ENCODE results near the gene TENM4.

The TENM4 gene

DNA sequence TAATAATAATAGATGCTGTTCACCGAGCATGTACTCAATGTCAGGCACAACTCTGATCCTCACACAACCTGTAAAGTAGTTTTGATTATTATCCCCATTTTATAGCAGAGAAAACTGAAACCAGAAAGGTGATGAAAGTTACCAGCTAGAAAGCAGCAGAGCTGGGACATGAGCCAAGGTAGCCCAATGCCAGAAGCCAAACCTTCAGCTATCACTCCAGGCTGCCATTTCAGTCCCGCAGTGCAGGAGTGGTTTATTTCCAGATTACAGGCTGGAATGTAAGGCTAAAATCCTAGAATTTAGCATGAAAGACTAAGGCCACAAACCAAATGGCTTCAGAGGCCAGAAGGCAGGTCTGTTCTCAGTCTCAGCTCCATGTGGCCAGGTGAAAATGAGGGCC lies 108.8 kb downstream of the TENM4 start:
- peak; percentile 55; the same call in 2 of the 3 replicates for ATAC-seq
- TF ChIP-seq GLIS3 (CRISPR knock-in tag; IDR thresholded peaks at IDR 0.05) = no peak
- TF ChIP-seq BACH2 (CRISPR knock-in tag; IDR thresholded peaks at IDR 0.05; ENCODE audit: borderline replicate concordance) = no peak
- TF ChIP-seq, protein P1, sequence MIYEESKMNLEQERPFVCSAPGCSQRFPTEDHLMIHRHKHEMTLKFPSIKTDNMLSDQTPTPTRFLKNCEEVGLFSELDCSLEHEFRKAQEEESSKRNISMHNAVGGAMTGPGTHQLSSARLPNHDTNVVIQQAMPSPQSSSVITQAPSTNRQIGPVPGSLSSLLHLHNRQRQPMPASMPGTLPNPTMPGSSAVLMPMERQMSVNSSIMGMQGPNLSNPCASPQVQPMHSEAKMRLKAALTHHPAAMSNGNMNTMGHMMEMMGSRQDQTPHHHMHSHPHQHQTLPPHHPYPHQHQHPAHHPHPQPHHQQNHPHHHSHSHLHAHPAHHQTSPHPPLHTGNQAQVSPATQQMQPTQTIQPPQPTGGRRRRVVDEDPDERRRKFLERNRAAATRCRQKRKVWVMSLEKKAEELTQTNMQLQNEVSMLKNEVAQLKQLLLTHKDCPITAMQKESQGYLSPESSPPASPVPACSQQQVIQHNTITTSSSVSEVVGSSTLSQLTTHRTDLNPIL (CRISPR knock-in tag; IDR thresholded peaks at IDR 0.05; ENCODE audit: low read depth) = no peak
- TF ChIP-seq OSR1 (CRISPR knock-in tag; IDR thresholded peaks at IDR 0.05) = no peak
- TF ChIP-seq ZNF8 (CRISPR knock-in tag; IDR thresholded peaks at IDR 0.05) = no peak
- TF ChIP-seq TCF4 (CRISPR knock-in tag; IDR thresholded peaks at IDR 0.05; ENCODE audit: borderline replicate concordance) = no peak
- no peak for TF ChIP-seq PPARA (CRISPR knock-in tag; IDR thresholded peaks at IDR 0.05; ENCODE audit: borderline replicate concordance)
- TF ChIP-seq TOX (CRISPR knock-in tag; IDR thresholded peaks at IDR 0.05; ENCODE audit: borderline replicate concordance) = no peak
- TF ChIP-seq ZNF565 (CRISPR knock-in tag; conservative IDR thresholded peaks at IDR 0.05; ENCODE audit: low read depth) = no peak
- TF ChIP-seq ZC3H10 (CRISPR knock-in tag; IDR thresholded peaks at IDR 0.05) = no peak
- no peak for TF ChIP-seq SNAI2 (CRISPR knock-in tag; IDR thresholded peaks at IDR 0.05)
- no peak for TF ChIP-seq ARNTL (CRISPR knock-in tag; IDR thresholded peaks at IDR 0.05; ENCODE audit: borderline replicate concordance, low read depth)
- TF ChIP-seq, protein P2, sequence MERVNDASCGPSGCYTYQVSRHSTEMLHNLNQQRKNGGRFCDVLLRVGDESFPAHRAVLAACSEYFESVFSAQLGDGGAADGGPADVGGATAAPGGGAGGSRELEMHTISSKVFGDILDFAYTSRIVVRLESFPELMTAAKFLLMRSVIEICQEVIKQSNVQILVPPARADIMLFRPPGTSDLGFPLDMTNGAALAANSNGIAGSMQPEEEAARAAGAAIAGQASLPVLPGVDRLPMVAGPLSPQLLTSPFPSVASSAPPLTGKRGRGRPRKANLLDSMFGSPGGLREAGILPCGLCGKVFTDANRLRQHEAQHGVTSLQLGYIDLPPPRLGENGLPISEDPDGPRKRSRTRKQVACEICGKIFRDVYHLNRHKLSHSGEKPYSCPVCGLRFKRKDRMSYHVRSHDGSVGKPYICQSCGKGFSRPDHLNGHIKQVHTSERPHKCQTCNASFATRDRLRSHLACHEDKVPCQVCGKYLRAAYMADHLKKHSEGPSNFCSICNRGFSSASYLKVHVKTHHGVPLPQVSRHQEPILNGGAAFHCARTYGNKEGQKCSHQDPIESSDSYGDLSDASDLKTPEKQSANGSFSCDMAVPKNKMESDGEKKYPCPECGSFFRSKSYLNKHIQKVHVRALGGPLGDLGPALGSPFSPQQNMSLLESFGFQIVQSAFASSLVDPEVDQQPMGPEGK (CRISPR knock-in tag; IDR thresholded peaks at IDR 0.05; ENCODE audit: borderline replicate concordance) = no peak
- TF ChIP-seq ZFP30 (CRISPR knock-in tag; IDR thresholded peaks at IDR 0.05) = no peak
- TF ChIP-seq, protein P3, sequence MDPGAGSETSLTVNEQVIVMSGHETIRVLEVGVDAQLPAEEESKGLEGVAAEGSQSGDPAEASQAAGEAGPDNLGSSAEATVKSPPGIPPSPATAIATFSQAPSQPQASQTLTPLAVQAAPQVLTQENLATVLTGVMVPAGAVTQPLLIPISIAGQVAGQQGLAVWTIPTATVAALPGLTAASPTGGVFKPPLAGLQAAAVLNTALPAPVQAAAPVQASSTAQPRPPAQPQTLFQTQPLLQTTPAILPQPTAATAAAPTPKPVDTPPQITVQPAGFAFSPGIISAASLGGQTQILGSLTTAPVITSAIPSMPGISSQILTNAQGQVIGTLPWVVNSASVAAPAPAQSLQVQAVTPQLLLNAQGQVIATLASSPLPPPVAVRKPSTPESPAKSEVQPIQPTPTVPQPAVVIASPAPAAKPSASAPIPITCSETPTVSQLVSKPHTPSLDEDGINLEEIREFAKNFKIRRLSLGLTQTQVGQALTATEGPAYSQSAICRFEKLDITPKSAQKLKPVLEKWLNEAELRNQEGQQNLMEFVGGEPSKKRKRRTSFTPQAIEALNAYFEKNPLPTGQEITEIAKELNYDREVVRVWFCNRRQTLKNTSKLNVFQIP (CRISPR knock-in tag; IDR thresholded peaks at IDR 0.05; ENCODE audit: borderline replicate concordance, low read depth) = no peak

- TF ChIP-seq, protein P1 (CRISPR knock-in tag; IDR thresholded peaks at IDR 0.05; ENCODE audit: low read depth) = no peak
- TF ChIP-seq, protein P4, sequence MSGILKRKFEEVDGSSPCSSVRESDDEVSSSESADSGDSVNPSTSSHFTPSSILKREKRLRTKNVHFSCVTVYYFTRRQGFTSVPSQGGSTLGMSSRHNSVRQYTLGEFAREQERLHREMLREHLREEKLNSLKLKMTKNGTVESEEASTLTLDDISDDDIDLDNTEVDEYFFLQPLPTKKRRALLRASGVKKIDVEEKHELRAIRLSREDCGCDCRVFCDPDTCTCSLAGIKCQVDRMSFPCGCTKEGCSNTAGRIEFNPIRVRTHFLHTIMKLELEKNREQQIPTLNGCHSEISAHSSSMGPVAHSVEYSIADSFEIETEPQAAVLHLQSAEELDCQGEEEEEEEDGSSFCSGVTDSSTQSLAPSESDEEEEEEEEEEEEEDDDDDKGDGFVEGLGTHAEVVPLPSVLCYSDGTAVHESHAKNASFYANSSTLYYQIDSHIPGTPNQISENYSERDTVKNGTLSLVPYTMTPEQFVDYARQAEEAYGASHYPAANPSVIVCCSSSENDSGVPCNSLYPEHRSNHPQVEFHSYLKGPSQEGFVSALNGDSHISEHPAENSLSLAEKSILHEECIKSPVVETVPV (CRISPR knock-in tag; IDR thresholded peaks at IDR 0.05) = no peak
- TF ChIP-seq TOX (CRISPR knock-in tag; IDR thresholded peaks at IDR 0.05; ENCODE audit: borderline replicate concordance) = no peak
- TF ChIP-seq ZNF70 (CRISPR knock-in tag; IDR thresholded peaks at IDR 0.05) = no peak
- no peak for TF ChIP-seq ISL1 (CRISPR knock-in tag; IDR thresholded peaks at IDR 0.05)
- TF ChIP-seq ESRRG (CRISPR knock-in tag; IDR thresholded peaks at IDR 0.05) = no peak
- TF ChIP-seq SNAI2 (CRISPR knock-in tag; IDR thresholded peaks at IDR 0.05) = no peak
- no peak for TF ChIP-seq ZNF8 (CRISPR knock-in tag; IDR thresholded peaks at IDR 0.05)
- TF ChIP-seq GLIS3 (CRISPR knock-in tag; IDR thresholded peaks at IDR 0.05) = no peak
- TF ChIP-seq, protein P3 (CRISPR knock-in tag; IDR thresholded peaks at IDR 0.05; ENCODE audit: borderline replicate concordance, low read depth) = no peak
- TF ChIP-seq TCF4 (CRISPR knock-in tag; IDR thresholded peaks at IDR 0.05; ENCODE audit: borderline replicate concordance) = no peak
- ATAC-seq = no peak
These were observed 109.5 kb downstream of the TENM4 start for GRCh38 chr11:79331203-79331901.

DNA sequence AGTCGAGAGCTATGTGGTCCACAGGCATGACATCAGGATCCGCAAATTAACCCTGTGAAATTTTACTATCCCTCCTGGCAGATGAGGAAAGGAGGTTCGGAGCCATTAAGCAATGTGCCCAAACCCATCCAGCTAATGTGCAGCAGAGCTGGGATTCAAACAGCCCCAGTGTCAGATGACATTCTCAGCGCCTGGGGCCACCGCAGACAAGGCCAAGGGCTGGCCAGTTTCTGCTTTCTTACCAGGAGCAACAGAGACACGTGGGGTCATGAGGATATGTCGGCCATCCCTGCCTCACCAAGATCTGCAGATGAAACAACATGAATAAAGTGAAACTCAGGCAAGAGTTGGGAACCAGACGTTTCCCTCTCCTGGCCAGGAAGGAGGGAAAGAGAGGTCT lies 110.2 kb downstream of the TENM4 start:
- ATAC-seq = no peak
- no peak for TF ChIP-seq ZNF565 (CRISPR knock-in tag; conservative IDR thresholded peaks at IDR 0.05; ENCODE audit: low read depth)
